GM18867 (cell line): Measurements from ENCODE around the gene PARP6.

Source experiments
- ATAC-seq: cut with Tn5 transposase; IDR thresholded peaks from one replicate; pipeline ENCODE4 v1.9.1; 2021; ENCODE audit warnings: mild to moderate bottlenecking, moderate library complexity; ENCODE audit not compliant: unreplicated experiment

PARP6 gene, protein sequence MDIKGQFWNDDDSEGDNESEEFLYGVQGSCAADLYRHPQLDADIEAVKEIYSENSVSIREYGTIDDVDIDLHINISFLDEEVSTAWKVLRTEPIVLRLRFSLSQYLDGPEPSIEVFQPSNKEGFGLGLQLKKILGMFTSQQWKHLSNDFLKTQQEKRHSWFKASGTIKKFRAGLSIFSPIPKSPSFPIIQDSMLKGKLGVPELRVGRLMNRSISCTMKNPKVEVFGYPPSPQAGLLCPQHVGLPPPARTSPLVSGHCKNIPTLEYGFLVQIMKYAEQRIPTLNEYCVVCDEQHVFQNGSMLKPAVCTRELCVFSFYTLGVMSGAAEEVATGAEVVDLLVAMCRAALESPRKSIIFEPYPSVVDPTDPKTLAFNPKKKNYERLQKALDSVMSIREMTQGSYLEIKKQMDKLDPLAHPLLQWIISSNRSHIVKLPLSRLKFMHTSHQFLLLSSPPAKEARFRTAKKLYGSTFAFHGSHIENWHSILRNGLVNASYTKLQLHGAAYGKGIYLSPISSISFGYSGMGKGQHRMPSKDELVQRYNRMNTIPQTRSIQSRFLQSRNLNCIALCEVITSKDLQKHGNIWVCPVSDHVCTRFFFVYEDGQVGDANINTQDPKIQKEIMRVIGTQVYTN

GRCh38 chr15:72272213-72272996 lies at the start of gene PARP6:
Gene PARP6, minus strand, starts transcription at chr15:72272554. Its CDS starts 5,077 bp downstream, at chr15:72267477.
- ATAC-seq: peak; percentile 95

DNA sequence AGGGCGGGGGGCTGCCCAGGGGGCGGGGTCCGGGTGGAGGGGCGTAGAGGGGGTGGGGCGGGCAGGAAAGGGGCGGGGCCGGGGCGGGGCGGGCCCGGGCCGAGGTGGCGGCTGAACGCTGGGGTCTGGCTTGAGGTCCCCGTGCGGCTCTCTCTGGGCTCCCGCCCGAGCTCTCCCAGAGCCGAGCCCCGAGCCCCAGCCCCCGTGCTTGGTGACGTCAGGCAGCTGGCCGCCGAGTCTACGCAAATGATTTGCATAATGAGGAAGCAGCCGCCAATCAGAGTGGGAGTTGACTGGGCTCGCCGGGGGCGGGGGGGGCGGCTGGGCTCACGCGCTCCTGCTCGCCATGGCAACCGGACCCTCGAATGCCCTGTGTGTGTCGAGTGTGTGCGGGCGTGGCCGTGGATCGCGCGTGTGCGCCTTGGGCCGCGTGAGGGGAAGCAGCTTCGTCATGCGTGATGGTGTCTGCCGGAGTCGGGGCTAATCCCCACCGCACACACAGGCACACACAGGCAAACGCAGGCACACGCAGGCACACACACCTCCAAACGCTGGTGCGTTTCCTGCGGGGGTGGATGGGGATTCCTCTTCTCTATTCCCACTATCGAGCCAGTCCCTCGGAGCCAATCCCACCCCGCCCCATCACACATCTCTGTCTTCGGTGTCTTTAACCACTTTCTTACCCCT lies 47.8 kb upstream of the PARP6 start, which contains the start of gene CELF6:
Gene CELF6, minus strand, starts transcription at position 173 of the 687 bp plus-strand sequence. CDS start 283 bp downstream, outside the sequence.
- ATAC-seq: peak; percentile 64

DNA sequence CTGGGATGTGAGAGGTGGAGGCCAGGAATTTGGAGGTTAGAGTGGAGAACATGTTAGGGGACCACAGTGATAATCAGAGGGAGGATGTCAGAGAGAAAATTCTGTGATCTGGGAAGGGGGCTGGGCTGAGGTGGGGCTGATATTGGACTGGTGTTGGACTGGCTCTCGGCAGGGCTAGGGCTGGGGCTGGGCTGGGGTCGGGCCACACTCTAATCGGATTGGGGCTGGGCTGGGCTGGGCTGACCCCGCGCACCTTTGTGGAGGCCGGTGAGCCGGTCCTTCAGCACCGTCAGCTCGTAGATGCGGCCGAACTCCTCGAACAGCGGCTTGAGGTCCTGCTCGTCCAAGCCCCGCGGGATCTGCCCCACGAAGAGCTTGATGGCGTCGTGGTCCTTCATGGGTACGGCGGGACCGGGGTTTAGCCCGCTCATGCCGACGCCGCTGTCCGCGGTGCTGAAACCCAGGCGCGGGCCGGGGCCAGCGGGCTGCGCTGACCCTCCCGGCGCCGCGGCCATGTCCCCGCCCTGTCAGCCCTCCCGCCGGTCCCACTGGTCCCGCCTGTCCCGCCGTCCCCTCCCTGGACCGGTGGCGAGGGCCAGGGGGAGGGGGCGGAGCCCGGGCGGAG lies 47.1 kb upstream of the PARP6 start:
- ATAC-seq: peak; percentile 12

DNA sequence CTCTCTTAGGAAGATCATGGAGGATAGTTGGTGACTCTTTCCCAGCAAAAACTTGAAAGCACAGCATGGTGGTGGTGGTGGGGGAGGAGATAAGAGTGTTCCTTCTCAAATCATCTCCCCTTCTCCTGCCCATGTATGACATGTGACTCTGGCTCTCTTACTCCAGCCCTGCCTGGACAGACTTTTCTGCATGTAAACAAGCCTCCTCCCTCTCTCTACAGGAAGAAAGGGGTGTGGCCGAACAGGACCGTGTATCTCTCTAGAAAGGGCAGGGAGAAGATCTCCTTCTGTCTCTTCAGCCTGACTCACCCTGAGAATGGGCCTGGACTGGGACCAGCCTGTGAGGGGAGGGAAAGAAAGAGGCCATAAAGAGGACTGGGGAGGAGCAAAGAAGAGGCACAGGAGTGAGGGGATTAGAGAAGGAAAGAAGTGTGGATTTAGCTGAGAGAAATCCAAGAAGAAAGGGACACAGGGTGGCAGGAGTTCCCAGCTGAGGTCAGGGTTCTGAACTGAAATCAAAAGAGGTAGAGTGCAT lies 46.1 kb upstream of the PARP6 start:
- no peak for ATAC-seq

DNA sequence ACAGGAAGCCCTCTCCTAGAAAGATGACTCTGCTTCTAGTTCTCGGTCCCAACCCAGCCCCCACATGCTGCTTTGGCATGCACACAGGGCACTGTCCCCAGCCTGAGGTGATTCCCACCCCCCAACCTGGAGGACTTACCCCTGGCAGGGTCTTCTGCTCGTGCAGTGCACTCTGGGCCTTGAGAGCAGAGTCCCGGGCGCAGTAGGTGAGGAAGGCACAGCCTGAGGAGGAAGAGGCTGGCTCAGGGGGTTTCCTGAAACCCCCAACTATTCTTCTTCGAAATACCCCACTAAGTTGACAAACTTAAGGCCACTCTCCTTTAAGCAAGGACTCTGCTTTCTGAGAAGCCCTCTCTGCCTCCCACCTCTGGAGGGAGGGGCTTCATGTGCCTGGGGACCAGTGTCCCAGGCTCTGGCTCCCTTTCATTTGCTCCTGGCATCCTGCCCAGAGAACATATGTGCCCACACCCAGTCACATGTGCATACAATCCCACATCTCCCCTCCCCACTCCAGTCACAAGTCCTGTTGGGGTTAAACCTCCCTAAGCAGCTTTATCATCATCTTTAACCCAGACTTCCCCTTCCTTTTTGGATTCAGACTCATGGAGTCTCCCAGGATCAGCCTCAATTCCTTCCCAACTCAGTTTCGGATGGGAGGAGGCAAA lies 43.5 kb upstream of the PARP6 start:
- no peak for ATAC-seq

DNA sequence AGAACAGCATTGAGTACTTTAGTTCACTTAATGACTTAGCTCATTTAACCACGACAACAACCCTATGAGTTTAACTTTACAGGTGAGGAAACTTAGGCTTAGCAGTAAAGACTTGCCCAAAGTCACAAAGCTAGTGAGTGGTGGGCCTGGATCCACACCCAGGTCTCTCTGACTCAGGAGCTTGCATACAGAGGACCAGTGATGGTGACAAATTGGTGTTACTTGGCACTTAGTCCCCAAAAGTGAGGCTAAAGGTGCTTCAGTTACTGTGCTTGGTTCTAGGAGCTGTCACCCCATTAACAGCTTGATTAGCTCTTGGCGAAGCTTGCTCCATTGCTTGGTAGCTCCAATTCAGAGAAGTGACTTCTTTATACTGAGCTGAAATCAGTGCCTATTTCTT lies 41.5 kb upstream of the PARP6 start:
- no peak for ATAC-seq

- ATAC-seq: no peak
Measured at GRCh38 chr15:72313448-72313840, 41.1 kb upstream of the PARP6 start.

- peak; percentile 73 for ATAC-seq
Measured at GRCh38 chr15:72312605-72313447, 40.5 kb upstream of the PARP6 start.

DNA sequence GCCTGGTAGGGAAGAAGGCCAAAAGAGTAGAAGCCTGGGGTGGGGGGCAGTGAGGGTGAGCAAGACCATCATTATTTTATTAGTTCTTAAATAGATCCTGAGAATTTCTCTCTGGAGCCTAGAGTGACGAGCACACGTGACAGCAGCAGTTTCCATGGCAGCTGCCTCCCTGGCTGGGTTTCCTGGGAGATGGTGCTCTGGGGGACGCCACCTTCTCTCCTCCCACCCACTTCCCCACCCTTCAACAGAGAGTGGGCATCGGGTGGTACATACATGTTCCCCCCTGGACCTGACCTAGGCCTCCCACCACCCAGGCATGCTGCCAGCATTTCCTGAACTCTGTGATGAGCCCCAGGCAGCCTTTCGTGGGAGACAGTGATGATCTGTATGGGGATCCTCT lies 34.7 kb upstream of the PARP6 start:
- ATAC-seq: no peak

GRCh38 chr15:72306211-72306785 lies 33.9 kb upstream of the PARP6 start:
- ATAC-seq: no peak

DNA sequence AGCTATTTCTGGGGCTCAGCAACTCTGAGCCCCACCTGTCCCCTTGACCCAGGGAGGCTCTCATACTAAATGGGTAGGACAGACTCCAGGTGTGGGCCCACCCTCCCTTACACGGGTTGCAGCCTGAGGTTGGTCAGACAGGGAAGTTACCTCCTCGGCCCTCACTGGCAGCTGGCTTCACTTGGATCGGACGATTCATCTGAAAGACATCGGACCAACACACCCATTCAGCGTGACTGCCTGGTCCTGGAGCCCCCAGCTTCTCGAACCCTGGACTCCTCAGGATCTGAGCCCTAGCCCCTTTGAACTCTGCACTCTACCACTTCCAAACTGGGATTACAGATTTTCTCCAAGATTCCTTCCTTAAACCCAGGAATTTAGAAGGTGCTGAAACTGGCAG lies 32.2 kb upstream of the PARP6 start:
- no peak for ATAC-seq

GRCh38 chr15:72302955-72303354 lies 30.6 kb upstream of the PARP6 start:
- no peak for ATAC-seq

DNA sequence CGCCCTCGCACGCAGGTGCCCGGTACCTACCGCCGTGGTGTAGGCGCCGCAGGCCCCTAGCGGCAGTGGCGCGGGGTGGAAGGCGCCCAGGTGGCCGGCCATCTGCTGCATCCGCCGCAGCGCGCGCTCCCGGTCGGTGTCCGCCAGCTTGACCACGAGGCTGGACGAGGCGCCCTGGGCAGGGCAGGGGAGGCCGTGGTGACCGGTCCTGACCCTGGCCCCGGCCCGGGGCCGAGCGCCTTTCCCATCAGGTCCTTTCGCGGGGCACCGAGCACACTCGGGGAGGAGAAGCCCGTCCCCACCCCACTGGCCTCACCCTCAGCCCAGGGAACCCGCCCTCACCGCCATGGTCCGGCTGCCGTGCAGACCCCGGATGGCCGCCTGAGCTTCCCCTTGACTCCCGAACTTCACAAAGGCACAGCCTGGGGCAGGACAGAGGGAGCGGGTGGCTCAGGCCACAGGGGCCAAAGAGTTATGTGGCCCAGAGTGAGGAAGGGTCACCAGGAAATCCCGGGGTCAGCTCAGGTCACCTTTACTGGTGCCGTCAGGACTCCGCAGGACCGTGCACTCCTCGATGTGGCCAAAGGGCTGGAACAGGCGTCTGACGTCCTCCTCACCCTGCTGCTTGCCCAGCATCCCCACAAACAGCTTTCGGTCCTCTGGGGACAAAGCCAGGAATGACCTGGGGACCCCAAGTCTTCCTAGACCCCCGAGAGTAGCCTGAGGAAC lies 17.4 kb upstream of the PARP6 start:
- ATAC-seq: no peak

GRCh38 chr15:72288796-72289596 lies 16.6 kb upstream of the PARP6 start:
- ATAC-seq: no peak

- no peak for ATAC-seq
Measured at GRCh38 chr15:72285927-72286516, 13.7 kb upstream of the PARP6 start.

DNA sequence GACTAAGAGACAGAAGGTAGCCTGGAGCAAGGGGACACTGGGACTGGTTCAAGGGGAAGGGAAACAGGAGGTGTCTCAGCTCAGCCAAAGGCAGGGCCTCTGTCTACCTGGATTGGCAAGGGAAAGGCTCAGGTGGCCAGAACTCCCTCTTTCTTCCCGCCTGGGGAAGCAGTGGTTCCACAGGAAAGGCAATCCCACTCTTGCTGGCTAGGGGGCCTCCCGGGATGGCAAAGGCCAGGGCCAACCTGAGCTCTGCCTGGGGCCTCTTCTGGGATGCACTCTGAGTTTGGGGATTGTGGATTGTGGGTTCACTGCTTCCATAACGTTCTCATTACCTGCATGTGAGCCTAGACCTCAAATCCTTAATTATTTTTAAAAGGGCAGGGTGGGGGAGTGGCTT lies 13.0 kb upstream of the PARP6 start:
- no peak for ATAC-seq

- no peak for ATAC-seq
Measured at GRCh38 chr15:72284781-72285180, 12.4 kb upstream of the PARP6 start.
